ENCODE results near the gene ZFAND3.

ZFAND3 gene

DNA sequence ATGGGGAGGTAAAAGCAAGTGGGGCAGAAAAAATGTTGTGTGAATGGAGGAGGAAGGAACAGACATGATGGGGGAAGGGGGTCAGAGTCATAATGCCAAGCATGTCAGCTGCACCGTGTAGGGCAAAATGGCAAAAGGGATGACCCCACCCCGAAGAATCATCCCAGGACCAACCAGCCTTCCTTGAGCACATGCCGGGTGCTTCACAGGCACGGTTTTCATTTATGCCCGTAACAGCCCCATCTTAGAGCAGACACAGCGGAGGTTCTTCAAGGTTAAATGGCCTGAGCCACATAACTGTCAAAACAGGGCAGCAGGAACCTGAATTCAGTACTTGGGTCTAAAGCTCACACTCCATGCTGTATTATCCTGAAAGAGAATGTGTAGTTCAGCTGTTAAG lies 322.2 kb downstream of the ZFAND3 start:
- intact Hi-C loops (cut with DNase I) = no loop called here
- DNase-seq = no peak

DNA sequence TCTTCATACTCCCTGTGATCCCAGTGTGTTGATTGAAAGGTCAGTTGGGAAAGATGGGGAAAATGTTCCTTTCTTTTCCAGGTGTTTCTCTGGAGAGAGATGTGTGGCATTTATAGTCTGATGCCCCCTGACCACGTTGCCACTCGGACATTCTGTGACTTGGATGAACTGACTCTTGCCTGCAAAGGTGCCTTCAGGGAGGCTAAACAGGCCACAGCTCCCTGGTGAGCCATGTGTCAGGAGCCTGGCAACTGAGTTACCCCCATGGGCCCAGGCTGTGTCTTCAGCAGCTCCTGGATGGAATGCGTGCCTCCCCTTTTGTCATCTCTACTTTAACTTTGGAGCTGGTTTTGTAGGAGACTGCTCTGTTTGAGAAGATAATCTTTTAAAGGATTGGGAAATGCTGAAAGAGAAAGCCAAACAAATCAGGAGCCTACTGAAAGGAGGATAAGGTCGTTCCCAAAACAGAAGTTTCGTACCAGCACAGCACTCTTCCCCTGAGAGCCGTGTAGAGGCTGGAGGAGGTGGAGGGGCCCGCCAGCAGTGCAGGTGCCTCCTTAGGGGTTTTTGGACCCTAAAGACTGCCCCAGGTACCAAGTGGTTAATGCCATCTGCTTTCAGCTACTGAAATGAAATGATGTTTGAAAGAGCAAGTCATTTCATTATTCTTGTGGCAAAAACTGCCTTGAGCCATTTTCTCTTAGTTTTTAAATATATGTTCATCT lies 322.8 kb downstream of the ZFAND3 start:
- peak in 1 of 10 donors; percentile 59 for DNase-seq
- intact Hi-C loops (cut with DNase I) = no loop called here

GRCh38 chr6:38143191-38144150 lies 323.9 kb downstream of the ZFAND3 start:
- intact Hi-C loops (cut with DNase I) = no loop called here
- peak in 9 of 10 donors; percentile 59 to 96 (median 69) for DNase-seq

DNA sequence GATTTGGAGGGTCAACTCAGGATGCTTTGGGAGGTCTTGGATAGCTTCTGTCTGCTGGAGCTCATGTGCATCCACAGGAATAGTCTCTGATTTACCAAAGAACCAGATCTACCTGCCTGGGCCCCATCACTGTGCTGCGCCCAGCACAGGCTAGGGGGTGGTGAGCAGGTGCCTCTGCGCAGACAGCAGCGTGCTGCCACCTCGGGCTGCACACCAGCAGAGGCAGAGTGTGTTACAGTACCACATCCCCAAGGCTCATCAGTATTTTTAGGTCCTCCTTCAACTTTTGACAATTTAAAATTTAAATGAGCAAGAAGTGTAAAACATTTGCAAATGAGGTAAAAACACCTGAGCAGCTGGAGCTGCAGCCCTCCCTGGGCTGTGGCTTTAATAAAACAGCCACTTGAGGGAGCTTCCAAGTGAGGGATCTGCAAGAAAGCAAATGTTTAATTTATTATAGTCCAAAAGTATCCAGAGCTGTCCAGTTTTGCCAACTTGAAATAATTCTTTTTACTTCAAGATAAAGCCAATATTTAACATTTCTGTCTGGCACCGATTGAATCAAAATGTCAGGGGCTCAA lies 324.9 kb downstream of the ZFAND3 start:
- intact Hi-C loops (cut with DNase I) = no loop called here
- DNase-seq = peak in 1 of 10 donors; percentile 74

- intact Hi-C loops (cut with DNase I) = no loop called here
- DNase-seq = peak in 1 of 10 donors; percentile 66
Observed at GRCh38 chr6:38146021-38146733, 326.6 kb downstream of the ZFAND3 start.

DNA sequence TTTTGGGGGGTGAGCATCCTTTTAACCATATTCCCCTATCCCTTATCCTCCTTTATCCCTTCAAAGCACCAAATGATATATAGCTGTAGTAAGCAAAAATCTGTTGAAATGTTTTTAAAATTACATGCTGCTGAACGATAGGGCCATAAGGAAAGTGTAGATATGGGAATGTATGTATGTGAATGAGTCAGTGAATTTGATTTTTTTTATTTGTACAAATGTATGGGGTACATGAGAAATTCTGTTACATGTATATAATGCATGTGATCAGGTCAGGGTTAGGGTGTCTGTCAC lies 327.2 kb downstream of the ZFAND3 start:
- DNase-seq = no peak
- intact Hi-C loops (cut with DNase I) = no loop called here

DNA sequence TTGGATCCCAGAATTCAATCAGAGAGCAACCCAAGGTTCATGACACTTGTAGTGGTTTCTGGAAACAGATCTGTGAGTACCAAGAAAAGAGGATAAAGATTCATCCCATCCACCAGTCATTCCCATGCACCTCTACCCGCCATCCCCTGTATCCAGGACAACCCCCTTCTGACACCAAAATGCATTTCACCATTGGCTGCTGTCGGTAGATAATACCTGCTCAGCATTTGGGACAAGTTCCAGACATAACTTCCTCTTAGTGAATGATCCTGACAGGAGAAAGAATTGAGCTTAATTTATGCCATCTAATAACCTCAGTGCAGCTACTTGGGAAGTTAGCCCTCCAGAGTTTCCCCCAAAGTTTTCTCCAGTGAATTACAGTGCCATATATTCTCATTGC lies 329.1 kb downstream of the ZFAND3 start:
- intact Hi-C loops (cut with DNase I) = no loop called here
- DNase-seq = no peak

DNA sequence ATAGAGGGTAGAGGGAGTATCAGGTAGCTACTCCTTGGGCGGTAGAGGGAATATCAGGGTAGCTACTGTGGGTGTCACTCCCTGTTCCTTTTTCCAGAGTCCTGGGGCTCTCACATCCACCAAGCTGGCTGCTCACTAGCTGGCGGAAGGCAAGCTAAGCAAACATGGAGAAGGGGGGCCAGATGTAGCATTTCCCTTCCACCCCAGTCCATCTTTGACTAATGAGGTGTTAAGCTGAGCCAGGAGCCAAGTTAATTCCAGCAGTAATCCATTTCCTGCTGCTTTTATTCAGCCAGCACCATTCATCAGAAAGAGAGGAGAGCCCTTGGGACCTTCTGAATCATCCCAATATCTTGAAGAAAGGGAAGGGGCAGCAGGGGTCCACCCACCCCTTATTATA lies 330.0 kb downstream of the ZFAND3 start:
- intact Hi-C loops (cut with DNase I) = no loop called here
- DNase-seq = no peak

GRCh38 chr6:38150021-38150420 lies 330.5 kb downstream of the ZFAND3 start:
- no peak for DNase-seq
- intact Hi-C loops (cut with DNase I) = no loop called here

GRCh38 chr6:38150681-38151296 lies 331.3 kb downstream of the ZFAND3 start:
- intact Hi-C loops (cut with DNase I) = no loop called here
- DNase-seq = peak in 1 of 10 donors; percentile 57

GRCh38 chr6:38151580-38152500 lies 332.3 kb downstream of the ZFAND3 start:
- DNase-seq = peak in 1 of 10 donors; percentile 76
- intact Hi-C loops (cut with DNase I) = no loop called here

- no peak for DNase-seq
- intact Hi-C loops (cut with DNase I) = no loop called here
Observed at GRCh38 chr6:38152620-38153019, 333.1 kb downstream of the ZFAND3 start.

DNA sequence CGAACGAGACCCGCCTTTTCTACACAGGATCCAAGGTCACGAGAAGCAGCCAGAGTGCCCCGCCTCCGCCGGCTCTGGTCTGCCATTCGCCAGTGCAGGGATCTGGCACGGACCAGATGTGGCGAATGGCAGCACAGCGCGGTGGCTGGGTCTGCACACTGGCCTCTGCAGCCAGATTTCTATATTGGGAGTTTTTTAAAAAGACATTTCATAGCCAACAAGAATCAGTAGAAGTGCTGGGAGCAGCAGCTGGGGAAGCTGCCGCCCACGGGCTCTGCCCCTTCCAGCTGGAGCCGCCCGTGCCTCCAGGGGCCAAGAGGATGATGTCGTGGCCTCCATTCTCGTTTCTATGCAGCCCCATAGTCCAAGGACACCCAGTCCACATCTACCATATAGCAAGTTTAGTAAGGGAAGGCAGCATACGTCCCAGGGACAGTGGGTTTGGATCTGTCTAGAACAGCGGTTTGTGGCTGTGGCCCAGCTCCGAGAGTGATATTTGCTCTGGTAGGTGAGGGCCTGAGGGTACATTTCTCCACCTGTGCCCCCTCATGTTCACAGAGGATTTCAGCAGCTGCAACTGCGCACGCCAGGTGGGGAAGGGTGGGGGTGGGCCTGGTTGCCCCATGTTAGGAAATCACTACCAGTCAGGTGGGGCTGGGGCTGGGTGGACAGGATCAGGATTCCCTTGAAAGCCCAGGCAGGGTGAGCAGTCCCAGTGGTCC lies 333.7 kb downstream of the ZFAND3 start:
- intact Hi-C loops (cut with DNase I) = no loop called here
- DNase-seq = peak in 1 of 10 donors; percentile 83

DNA sequence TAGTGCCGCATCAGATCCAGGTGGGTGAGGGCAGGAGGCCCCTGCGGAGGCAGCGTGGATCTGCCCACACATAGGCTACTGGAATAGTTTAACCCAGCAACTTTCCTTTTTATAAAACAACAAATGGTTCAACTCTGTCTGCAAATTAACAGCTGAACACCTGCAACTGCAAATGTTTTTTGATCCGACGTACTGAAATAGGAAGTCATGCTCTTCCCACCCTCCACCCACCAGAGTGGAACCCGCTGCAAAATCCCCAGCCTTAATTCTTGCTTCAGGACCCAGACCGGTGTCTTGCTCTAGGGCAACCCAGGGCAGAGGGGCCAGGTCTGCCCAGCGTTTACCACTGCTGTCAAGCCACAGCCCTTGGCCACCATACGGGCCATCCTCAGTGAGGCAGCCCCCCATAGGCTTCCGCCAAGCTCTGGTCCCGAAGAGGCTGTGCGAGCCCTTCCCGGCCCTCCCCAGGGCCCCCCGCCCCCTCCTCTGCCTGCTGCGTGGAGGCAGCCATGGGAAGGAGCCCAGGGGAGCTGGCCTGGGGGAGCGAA lies 334.3 kb downstream of the ZFAND3 start:
- intact Hi-C loops (cut with DNase I) = no loop called here
- peak in 1 of 10 donors; percentile 37 for DNase-seq

DNA sequence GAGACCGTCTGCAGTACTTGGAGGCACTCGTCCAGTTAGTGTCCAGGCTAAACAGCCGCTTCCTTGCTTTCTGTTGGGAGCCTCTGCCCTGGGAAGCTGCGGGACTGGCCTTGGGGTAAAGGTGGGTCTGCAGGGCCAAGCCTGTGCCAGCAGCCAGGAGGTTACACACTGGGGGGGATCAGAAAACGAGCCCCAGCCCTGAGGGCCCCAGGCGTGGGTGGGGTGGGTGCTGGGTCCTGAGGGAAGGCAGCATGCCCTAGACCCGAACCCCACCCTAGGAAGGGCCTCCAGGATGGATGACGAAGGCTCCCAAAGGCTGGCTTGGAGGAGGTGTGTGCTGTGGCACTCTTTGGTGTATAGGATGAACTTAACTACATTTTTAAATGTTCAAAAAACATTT lies 335.2 kb downstream of the ZFAND3 start:
- peak in 1 of 10 donors; percentile 77 for DNase-seq
- intact Hi-C loops (cut with DNase I) = no loop called here

- DNase-seq = no peak
- intact Hi-C loops (cut with DNase I) = no loop called here
Observed at GRCh38 chr6:38155144-38155543, 335.6 kb downstream of the ZFAND3 start.

DNA sequence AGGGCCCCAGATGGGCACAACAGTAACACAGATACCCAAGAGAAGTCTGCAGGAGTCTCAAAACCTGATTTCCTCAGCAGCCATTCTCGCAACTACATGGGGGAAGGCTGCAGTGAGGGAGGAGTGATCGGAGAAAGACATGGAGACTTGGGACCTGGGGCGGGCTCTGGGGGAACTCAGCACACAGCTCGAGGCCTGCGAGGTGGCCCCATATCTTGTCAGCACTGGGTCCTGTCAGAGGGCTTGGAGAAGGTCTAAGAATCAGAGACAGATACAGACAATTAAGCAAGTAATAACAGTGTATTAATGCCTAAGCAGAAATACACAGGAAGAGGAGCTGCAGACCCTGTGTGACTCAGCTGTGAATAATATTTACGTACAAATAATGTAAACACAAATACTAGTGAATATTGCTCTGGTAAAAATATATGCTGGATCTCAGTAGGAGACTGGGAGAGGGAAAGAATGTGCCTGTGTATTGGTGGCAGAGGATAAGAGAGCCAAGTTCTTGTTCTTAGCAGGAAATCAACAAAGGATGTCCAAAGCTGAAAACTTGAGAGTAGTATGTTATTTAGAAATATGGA lies 336.2 kb downstream of the ZFAND3 start:
- intact Hi-C loops (cut with DNase I) = no loop called here
- no peak for DNase-seq
